Iris pigment epithelial cell (primary cell): ENCODE data around the gene ADGRD1.

ENCODE experiments used
- DNase-seq: peaks from one replicate; pipeline ENCODE4 v3.0.0-alpha.2; 2011; ENCODE audit warnings: low read depth

Gene ADGRD1

GRCh38 chr12:131102991-131103668 is 149.4 kb downstream of the ADGRD1 start:
- DNase-seq: no peak

- no peak for DNase-seq
Measured at GRCh38 chr12:131103669-131104462, 150.2 kb downstream of the ADGRD1 start.

GRCh38 chr12:131104463-131105350 is 151.0 kb downstream of the ADGRD1 start:
- peak; percentile 45 for DNase-seq

- no peak for DNase-seq
Measured at GRCh38 chr12:131105351-131105735, 151.6 kb downstream of the ADGRD1 start.

GRCh38 chr12:131105736-131106348 is 152.1 kb downstream of the ADGRD1 start:
- no peak for DNase-seq

- no peak for DNase-seq
Measured at GRCh38 chr12:131106349-131106941, 152.7 kb downstream of the ADGRD1 start.

GRCh38 chr12:131108177-131108955 is 154.7 kb downstream of the ADGRD1 start:
- no peak for DNase-seq

GRCh38 chr12:131111446-131111845 is 157.7 kb downstream of the ADGRD1 start:
- no peak for DNase-seq

GRCh38 chr12:131112021-131112420 is 158.3 kb downstream of the ADGRD1 start:
- DNase-seq: no peak

- DNase-seq: no peak
Measured at GRCh38 chr12:131112700-131113290, 159.1 kb downstream of the ADGRD1 start.

GRCh38 chr12:131113568-131114270 is 160.0 kb downstream of the ADGRD1 start:
- DNase-seq: no peak

- no peak for DNase-seq
Measured at GRCh38 chr12:131114271-131114670, 160.6 kb downstream of the ADGRD1 start.

GRCh38 chr12:131114942-131115584 is 161.4 kb downstream of the ADGRD1 start:
- DNase-seq: no peak

GRCh38 chr12:131115766-131116467 is 162.2 kb downstream of the ADGRD1 start:
- DNase-seq: no peak

GRCh38 chr12:131116468-131117117 is 162.9 kb downstream of the ADGRD1 start:
- peak; percentile 9 for DNase-seq

GRCh38 chr12:131117438-131118245 is 163.9 kb downstream of the ADGRD1 start:
- DNase-seq: no peak

- no peak for DNase-seq
Measured at GRCh38 chr12:131118371-131118770, 164.7 kb downstream of the ADGRD1 start.
